ENCODE data around the gene PDRG1.

DNA sequence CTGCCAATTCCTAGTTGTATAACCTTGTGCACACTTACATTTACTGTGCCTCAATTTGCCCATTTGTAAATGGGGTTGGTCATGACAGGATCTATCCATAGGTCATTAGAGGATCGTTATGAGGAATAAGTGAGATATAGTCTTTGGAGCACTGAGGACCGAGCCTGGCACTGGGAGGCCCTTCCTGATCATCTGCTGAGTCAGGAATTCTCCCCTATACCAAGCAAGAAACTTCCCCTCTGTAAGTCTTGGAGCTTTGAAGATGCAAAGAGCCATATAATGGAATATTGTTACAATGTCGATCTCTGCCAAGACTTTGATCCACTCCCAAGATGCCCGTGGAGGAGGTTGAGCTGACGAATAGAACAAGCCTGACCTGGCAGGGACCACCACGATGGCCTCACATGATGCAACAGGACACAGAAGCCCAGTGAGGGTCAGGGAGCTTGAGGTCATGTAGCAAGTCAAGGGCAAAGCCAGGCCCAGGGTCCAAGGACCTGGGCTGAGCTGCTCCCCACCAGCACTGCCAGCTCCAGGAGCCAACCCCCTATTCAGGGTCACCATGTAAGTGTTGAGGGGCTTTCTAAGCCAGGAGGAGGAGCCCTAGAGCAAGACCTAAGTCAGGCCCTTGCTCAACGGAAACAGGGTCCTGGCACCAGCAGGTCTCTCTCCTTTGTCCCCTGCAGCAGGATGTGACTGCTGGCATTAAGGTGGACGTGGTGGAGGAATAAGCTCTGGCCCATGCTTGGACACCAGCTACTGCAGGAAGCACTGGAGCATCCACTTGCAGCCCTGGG lies 16.7 kb downstream of the PDRG1 start:
- no peak for TF ChIP-seq EZH2phosphoT487 (IDR thresholded peaks at IDR 0.05; ENCODE audit: low read depth)
- TF ChIP-seq, protein P1, sequence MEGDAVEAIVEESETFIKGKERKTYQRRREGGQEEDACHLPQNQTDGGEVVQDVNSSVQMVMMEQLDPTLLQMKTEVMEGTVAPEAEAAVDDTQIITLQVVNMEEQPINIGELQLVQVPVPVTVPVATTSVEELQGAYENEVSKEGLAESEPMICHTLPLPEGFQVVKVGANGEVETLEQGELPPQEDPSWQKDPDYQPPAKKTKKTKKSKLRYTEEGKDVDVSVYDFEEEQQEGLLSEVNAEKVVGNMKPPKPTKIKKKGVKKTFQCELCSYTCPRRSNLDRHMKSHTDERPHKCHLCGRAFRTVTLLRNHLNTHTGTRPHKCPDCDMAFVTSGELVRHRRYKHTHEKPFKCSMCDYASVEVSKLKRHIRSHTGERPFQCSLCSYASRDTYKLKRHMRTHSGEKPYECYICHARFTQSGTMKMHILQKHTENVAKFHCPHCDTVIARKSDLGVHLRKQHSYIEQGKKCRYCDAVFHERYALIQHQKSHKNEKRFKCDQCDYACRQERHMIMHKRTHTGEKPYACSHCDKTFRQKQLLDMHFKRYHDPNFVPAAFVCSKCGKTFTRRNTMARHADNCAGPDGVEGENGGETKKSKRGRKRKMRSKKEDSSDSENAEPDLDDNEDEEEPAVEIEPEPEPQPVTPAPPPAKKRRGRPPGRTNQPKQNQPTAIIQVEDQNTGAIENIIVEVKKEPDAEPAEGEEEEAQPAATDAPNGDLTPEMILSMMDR (IDR thresholded peaks at IDR 0.05; ENCODE audit: low read depth, low read length): peak; percentile 39

Measured in OCI-LY3 (cell line).